Psoas muscle (tissue), 8 donors: ENCODE measurements around the gene ZDHHC21. TPM values are rescaled to one million over a fixed set of nuclear protein-coding genes. Genes with fewer than 3 reads are reported as not detected.
A peak's percentile ranks its signal among the peaks of the same experiment; 100 is the strongest.

ENCODE experiments used
- ATAC-seq, 4 donors: fragments of 200-7000 bp; cut with Tn5 transposase; one replicate each; pipeline ENCODE4 v1.9.1; 2020; ENCODE audit warnings: moderate library complexity in 3 of 4, mild to moderate bottlenecking in 2 of 4
- DNase-seq, 2 donors: peaks; one replicate each; pipeline ENCODE4 v3.0.0-alpha.2; 2020
- H3K27ac ChIP-seq: fragments of 200-600 bp; one replicate; pipeline ENCODE4 v1.8.0; 2022
- H3K27me3 ChIP-seq, 3 donors: fragments of 200-600 bp in 1 of 3; one replicate each; pipeline versions ENCODE4 v1.6.1 to v1.8.0; 2013 to 2022; ENCODE audit warnings: low read length in 2 of 3, mild to moderate bottlenecking in 2 of 3, moderate library complexity in 1 of 3; ENCODE audit not compliant: insufficient read depth in 3 of 3
- H3K36me3 ChIP-seq, 2 donors: fragments of 200-600 bp in 1 of 2; one replicate each; pipeline versions ENCODE4 v1.6.1 to v1.8.0; 2013 to 2022; ENCODE audit warnings: low read depth in 1 of 2, mild to moderate bottlenecking in 1 of 2, moderate library complexity in 1 of 2; ENCODE audit not compliant: insufficient read depth in 1 of 2
- H3K4me1 ChIP-seq: fragments of 200-600 bp; one replicate; pipeline ENCODE4 v1.8.0; 2022
- H3K4me3 ChIP-seq: fragments of 200-600 bp; one replicate; pipeline ENCODE4 v1.8.0; 2022; ENCODE audit warnings: mild to moderate bottlenecking
- H3K9me3 ChIP-seq: fragments of 200-600 bp; one replicate; pipeline ENCODE4 v1.8.0; 2022
- WGBS, 3 donors: extraction: QIAGEN DNeasy Blood & Tissue Kit; methylation state at CpG; one replicate each; pipeline versions ENCODE4 v1.1.6 to v1.1.7; 2013; 5-methylcytosine and 5-hydroxymethylcytosine counted together
- intact Hi-C, 2 donors: fragments of 100-400 bp; cut with DNase I; formaldehyde crosslinking; loops; one replicate each; pipeline versions ENCODE4 v1.11.0 to v1.14.2; 2022
- polyA plus RNA-seq, 3 donors: library from polyadenylated mRNA; stranded (reverse); fragments of 200-250 nt; gene quantifications; one replicate each; pipeline ENCODE4 v1.2.3, GENCODE V29; 2013
- total RNA-seq, 4 donors: library from RNA; stranded (reverse); fragmentation: NEBNext Ultra II Directional in 2 of 4; extraction: Animal tissue kit (Norgen Biotek cat#: 25700) in 2 of 4; gene quantifications; one replicate each; pipeline versions ENCODE4 v1.2.1 to v1.2.4, GENCODE V29; 2021 to 2023
- TF ChIP-seq, protein P1 (sequence below): fragments of 200-600 bp; IDR thresholded peaks from one replicate; pipeline ENCODE4 v1.8.0; 2022; ENCODE audit warnings: antibody characterized with exemption
- donor health status: healthy with polysubstance abuse.
- donor health status: DM: no; HTN: no; CAD: no; lungs with moderate emphysema.
- donor health status: Bipolar disorder and iron deficiency.
- donor health status: healthy.
- donor health status: DM: yes; HTN: yes; CAD: no.
- donor health status: DM: no; HTN: no; CAD: no.
- donor health status: DM: no; HTN: no; CAD: no.
- donor health status: DM: yes; HTN: yes; CAD: no.

ZDHHC21 gene
- total and polyA plus RNA-seq, 7 donors: 2.2 to 9.9 (median 5.4) TPM

DNA sequence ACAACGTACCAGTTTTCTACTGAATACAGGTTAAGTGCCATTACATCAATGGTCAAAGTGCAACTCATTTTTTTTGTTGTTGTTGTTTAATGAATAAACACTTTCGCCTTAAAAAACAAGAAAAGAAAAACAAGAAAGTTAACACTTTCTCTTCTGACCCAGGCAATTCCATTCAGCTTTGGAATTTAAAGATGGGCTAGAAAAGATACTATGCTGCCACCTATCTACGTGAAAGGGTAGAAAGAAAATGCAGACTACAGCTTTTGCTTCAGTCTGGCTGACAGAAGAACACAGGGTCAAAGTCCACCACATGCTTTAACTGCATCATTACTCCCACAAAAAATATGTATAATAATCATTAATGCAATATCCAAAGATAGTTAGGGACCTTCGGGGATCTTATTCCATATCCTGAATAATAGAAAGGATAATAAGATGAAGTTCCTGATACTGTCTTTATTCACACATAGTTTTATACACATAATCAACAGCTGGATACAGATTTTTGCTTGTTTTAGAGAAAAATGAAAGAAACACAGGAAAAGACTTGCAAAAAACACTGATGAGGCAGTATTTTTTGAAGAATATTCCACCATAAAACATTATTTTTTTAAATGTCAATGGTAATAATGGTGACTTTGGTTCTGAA is 40.4 kb downstream of the ZDHHC21 start:
- no peaks in the 10 kb centered on the region for H3K27me3 ChIP-seq
- 71 to 76% (median 74%) methylated on average over 4 of the region's 4 CpGs for WGBS, 3 donors
- TF ChIP-seq, protein P1, sequence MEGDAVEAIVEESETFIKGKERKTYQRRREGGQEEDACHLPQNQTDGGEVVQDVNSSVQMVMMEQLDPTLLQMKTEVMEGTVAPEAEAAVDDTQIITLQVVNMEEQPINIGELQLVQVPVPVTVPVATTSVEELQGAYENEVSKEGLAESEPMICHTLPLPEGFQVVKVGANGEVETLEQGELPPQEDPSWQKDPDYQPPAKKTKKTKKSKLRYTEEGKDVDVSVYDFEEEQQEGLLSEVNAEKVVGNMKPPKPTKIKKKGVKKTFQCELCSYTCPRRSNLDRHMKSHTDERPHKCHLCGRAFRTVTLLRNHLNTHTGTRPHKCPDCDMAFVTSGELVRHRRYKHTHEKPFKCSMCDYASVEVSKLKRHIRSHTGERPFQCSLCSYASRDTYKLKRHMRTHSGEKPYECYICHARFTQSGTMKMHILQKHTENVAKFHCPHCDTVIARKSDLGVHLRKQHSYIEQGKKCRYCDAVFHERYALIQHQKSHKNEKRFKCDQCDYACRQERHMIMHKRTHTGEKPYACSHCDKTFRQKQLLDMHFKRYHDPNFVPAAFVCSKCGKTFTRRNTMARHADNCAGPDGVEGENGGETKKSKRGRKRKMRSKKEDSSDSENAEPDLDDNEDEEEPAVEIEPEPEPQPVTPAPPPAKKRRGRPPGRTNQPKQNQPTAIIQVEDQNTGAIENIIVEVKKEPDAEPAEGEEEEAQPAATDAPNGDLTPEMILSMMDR: peak; percentile 47
- intact Hi-C loops: no loop called here
- H3K4me3 ChIP-seq: no peak overlapping the region
- no peaks in the 10 kb centered on the region for H3K4me1 ChIP-seq
- peak in 1 of 4 donors; percentile 53 for ATAC-seq
- DNase-seq: no peak
- peaks cover 10% of the 10 kb centered on the region for H3K9me3 ChIP-seq
- H3K27ac ChIP-seq: no peak overlapping the region
- peaks cover 0 to 10% of the 10 kb centered on the region in 2 donors for H3K36me3 ChIP-seq

DNA sequence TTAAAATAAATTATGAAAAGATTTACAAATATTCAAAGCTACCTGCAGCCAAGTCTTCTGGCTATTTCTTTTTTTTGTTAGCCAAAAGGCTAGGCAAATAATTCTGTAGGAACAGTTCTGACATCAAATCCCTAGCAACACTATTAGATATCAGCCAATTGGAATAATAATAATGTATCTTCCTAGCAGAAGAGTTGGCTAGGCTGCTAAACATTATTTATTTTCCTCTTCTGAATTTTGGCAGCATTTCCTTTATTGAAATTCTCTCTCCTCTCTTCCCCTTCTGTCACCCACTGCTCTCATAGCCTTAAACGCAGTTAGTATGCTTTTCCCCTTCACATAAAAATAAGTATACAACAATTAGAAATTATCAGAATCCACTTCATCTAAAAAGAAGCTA is 42.6 kb downstream of the ZDHHC21 start:
- peaks cover 10% of the 10 kb centered on the region for H3K9me3 ChIP-seq
- intact Hi-C loops: no loop called here
- no peaks in the 10 kb centered on the region for H3K36me3 ChIP-seq

DNA sequence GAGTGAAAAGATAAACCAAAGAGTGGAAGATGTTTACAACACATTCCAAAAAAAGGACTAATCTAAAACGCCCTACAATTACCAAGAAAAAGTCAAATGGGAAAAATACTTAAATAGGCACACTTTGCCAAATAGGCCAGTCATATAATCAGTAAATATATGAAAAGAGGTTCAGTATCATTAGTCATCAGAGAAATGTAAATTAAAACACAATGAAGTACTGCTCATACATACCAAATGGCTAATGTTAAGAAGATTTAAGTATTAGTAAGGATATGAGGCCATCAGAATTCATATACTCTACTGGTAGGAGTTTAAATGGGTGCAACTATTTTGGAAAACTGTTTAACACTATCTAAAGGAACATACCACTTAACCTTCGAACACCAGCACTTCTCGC is 47.6 kb downstream of the ZDHHC21 start:
- ATAC-seq (no peak), DNase-seq (no peak)
- no peak overlapping the region for H3K27ac ChIP-seq
- TF ChIP-seq, protein P1: no peak
- H3K4me3 ChIP-seq: no peak overlapping the region
- H3K27me3 ChIP-seq: no peaks in the 10 kb centered on the region
- intact Hi-C loops: no loop called here
- no peaks in the 10 kb centered on the region for H3K9me3 ChIP-seq
- H3K4me1 ChIP-seq: no peaks in the 10 kb centered on the region
- WGBS, 3 donors: 81 to 98% (median 85%) methylated on average over 3 of the region's 3 CpGs
- H3K36me3 ChIP-seq: no peaks in the 10 kb centered on the region

More for the DNA sequence above, 42.6 kb downstream of the ZDHHC21 start:
- no peak overlapping the region for H3K4me3 ChIP-seq
- H3K27ac ChIP-seq: no peak overlapping the region
- no peak for ATAC-seq
- TF ChIP-seq, protein P1: no peak
- 74 to 79% (median 78%) methylated on average over 1 of the region's 1 CpG for WGBS, 3 donors
- H3K27me3 ChIP-seq: no peaks in the 10 kb centered on the region
- no peak for DNase-seq
- no peaks in the 10 kb centered on the region for H3K4me1 ChIP-seq

DNA sequence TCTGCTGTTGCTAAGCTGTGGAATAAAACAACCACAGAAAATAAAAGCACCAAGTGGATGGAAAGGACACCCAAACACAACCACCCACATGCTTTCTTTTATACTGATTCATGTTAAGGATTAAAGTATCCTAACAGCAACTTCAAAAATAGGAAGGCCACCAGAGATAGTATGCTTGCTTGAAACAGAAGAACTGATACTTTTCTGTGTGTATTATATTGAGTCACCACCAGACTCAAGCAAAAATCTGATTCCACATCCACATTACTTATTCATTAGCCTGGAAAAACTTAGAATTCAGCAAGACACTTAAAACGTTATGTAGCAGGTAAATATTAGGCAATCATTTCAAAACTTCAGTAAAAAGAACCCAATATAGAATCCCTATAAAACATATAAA is 52.3 kb downstream of the ZDHHC21 start:
- DNase-seq (no peak), ATAC-seq (no peak)
- WGBS, 3 donors: 78 to 93% (median 79%) methylated on average over 1 of the region's 1 CpG
- H3K27me3 ChIP-seq: no peaks in the 10 kb centered on the region
- no peaks in the 10 kb centered on the region for H3K9me3 ChIP-seq
- no peak overlapping the region for H3K27ac ChIP-seq
- peaks cover 0 to 7% of the 10 kb centered on the region in 2 donors for H3K36me3 ChIP-seq
- H3K4me1 ChIP-seq: no peaks in the 10 kb centered on the region
- H3K4me3 ChIP-seq: no peak overlapping the region
- intact Hi-C loops: no loop called here
- TF ChIP-seq, protein P1: no peak

DNA sequence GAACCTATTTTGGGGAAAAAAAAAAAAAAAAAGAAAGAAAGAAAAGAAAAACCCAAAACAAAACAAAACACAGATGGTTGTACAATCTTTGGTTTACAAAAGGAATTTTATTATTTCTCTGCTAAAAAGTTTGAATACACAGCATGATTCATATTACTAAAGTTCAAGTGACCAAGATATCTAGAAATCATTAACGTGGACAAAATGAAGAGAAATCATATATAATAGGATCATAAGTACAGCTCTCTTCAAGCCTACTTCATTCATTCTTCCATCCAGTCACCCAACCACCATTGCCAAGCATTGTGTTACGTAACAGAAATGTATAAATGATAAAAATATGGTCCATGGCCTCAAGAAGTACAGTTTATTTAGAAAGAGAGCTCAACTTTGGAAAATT is 52.9 kb downstream of the ZDHHC21 start:
- Histone ChIP-seq H3K36me3 (peaks cover 0 to 7% of the 10 kb centered on the region in 2 donors), H3K27ac (no peak overlapping the region), H3K27me3 (no peaks in the 10 kb centered on the region), H3K9me3 (no peaks in the 10 kb centered on the region), H3K4me1 (no peaks in the 10 kb centered on the region), H3K4me3 (no peak overlapping the region)
- intact Hi-C loops: no loop called here
- ATAC-seq: no peak
- DNase-seq: no peak
- WGBS, 3 donors: 95 to 98% (median 96%) methylated on average over 2 of the region's 2 CpGs
- TF ChIP-seq, protein P1: no peak
